Measurements from ENCODE around the gene ASTN1.

The ASTN1 gene

DNA sequence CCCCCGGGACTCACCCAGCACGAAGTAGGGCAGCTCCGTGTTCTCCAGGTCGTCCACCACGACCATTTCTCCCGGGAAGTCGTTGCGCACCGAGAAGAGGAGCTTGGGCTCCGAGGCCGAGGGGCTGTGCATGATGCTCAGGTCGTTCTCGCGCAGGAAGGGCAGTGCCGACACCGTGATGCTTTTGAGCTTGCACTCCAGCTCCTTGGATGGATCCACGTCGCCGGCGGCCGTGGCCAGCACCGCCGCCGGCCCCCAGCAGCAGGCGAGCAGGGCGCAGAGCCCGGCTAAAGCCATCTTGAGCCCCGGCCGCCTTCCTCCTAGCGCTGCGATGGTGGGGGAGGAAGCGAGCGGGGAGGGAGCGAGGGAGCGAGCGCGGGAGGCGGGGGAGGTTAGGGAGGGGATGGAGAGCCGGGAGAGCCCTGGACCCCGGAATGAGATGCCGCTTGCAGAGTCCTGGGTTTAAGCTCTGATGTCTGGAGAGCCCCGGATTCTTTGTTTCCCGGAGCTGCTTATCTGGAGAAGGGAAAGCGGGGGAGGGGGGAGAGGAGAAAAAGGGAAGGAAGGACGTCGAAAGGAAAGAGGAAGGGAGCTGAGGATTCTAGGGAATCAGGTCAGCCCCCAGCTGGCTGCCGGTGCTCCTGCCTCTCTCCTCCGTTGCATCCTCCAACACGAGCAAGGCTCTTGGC is at the start of gene ASTN1:
ASTN1 (minus strand) TSS at position 333 of the 689 bp plus-strand sequence; CDS start at position 297, 36 bp downstream.
- peak; percentile 55 for DNase-seq

DNA sequence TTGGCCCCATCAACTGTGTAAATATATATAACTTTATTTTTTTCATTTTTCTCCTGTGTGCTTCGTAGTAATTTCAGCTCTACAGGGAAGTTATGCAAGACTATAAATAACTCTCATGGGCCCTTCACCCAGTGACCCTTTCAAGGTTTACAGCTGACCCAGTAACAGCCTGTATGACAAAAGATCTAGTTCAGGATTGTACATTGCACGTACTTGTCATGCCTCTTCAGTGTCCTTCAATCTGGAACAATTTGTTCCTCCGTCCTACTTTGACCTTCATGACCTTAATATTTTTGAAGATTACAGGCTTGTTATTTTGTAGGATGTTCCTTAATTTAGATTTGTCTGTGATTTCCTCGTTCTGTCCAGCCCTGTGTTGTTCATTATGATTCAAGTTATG is 46.7 kb upstream of the ASTN1 start:
- DNase-seq: no peak

DNA sequence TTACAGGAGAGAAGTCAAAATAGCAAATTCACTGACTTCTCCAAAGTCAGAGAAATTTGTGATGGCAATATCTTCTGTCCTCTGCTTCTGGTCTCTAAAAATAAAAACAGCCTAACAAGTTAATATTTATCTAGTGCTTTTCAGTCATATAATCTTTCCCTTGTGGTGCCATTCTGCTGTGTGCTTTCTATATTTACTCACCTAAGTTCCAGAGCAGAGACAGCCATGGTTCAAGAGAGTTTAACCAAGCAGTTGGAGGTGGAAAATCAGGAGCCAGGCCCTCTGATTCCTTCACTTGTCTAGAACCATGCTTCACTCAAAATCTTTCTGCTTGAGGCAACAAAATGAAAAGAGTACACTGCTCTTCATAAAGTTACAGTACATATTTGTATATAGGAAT is 45.6 kb upstream of the ASTN1 start:
- no peak for DNase-seq

DNA sequence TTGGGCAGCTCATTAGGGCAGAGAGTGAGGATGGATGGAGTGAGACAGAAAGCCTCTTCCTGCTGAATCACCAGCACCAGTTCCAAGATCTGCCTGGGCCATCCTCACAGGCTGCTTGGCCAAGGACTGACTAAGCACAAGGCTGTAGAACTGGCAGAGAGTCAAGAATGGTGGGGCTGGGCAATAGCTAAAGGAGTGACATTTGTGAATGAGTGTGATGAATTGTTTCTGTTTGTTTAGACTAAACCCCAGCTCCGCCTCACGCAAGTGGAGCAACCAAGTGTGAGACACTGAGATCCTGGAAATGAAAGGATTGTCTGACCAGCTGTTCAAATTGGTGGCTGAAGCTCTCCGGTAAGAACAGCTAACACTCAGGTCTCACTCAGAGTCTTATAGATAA is 44.8 kb upstream of the ASTN1 start:
- peak; percentile 77 for DNase-seq

GRCh38 chr1:177208920-177209319 is 44.4 kb upstream of the ASTN1 start:
- DNase-seq: no peak

DNA sequence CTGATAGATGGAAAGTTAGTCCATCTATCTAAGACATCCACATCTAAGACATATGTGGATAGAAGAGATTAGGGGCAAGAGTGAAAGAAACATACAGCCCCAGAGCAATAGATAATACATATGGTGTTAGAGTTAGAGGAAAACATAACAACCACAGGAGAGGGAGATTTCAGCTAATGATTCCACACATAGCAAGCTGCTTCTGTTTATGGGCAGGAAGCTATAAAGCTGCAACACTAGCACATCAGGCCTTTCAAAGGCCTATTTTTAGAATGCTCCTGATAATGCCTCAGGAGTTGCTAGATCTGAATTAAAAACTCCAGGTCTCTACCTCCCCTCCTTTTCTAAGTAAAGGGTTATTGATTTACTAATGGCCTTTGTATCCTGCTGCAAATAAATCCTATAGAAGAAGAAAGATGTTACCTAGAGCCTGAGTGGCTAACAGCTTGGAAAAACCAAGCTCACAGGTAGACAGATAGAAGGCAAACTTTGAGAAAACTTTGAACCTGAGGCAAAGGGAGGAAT is 42.4 kb upstream of the ASTN1 start:
- no peak for DNase-seq

- DNase-seq: no peak
Observed at GRCh38 chr1:177200290-177200689, 35.8 kb upstream of the ASTN1 start.

DNA sequence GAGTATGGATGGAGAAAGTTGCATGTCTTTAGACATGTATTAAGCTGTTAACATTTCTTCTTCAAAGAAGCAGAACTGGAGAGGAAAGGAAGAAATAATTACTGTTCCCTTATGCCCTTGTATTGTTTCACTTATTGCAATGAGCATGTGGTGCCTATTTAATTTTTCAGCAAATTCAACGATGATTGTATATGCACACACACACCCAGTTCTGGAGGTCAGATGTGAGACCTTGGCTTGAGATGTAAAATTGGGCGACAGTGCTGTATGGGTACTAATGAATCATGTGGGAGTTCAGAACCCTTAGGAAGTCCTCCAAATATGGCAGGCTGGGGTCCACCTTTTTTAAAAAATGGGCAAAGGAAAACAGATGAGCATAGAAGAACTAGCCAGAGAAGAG is 33.7 kb upstream of the ASTN1 start:
- no peak for DNase-seq

DNA sequence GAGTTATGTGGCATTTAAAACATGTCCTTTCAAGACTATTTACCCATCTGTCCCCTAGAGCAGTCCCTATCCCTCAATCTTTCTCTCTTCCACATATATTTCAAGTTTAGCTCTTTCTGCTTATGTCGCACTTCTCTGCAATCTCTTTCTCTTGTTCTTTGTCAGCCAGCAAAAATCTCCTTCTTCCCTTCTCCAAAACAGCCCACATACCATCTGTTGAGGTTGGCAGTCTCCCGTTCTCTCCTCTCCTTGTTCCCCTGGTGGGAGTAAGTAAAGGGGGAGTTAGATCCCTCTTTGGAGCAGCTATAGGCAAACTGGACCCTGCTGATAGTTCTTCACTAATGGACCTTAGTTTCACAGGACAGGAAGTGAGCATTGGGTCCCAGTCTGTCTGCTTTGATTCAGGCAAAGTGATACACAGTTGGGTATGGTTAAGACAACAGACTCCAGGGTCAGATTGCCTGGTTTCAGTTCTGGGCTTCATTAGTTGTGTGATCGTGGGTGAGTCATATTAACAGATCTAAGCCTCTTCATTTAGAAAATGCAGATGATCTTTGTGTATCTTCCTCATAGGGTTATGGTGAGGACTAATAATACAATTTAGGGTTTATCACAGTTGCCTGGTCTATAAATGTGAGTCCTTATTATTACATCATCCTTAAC is 25.9 kb upstream of the ASTN1 start:
- DNase-seq: no peak

- DNase-seq: no peak
Observed at GRCh38 chr1:177186639-177187038, 22.1 kb upstream of the ASTN1 start.

- DNase-seq: no peak
Observed at GRCh38 chr1:177185209-177185608, 20.7 kb upstream of the ASTN1 start.

DNA sequence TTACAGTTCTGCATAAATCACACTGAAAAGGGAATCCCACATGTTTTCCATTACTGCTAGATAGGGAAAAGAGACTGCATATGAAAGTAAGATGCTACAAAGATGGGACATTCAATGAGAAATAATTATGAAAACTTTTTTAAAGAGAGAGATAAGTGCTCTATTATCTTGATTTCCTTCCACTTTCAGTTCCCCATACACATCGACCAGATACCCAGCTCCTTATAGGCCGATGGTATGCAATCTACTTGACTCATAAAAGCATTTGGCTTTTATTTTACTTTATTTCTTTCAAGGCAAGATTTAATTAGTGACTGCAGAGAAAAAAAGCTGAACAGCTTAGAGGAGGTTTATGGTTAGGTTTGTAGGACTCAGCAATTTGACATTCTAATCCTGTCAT is 19.3 kb upstream of the ASTN1 start:
- no peak for DNase-seq

GRCh38 chr1:177181631-177182291 is 17.2 kb upstream of the ASTN1 start:
- peak; percentile 92 for DNase-seq

- peak; percentile 55 for DNase-seq
Observed at GRCh38 chr1:177181280-177181630, 16.7 kb upstream of the ASTN1 start.

DNA sequence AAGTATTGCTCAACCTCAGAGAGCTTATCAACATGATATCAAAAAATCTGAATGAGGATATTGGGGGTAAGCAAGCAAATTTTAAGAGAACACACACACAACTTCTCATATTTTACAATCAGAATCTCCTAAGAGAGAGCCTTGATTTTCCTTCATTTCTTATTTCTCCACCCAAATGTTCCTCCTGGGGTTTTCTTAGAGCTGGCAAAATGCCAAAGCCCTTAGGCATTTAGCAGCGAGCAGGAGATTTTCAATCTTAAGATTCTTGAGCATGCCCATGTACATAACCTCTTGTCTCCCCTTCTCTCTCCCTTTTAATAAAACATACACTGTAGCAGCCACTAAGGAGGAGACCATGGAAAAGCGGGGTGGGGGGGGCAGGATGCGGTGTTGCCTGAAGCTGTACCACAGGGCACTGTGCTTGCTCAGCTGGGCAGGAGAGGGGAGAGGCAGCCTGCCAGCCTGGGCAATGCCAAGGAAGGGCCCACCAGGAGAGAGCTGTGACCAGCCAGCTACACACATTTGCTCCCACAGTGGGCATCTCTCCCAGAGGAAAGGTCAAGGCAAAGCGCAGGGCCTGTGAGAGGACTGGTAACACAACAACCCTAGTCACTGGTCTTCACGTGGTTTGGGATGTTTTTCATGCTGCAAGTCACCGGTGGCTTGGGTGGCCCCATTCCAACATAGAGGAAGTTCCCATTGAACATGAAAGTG is 10.6 kb upstream of the ASTN1 start:
- no peak for DNase-seq

DNA sequence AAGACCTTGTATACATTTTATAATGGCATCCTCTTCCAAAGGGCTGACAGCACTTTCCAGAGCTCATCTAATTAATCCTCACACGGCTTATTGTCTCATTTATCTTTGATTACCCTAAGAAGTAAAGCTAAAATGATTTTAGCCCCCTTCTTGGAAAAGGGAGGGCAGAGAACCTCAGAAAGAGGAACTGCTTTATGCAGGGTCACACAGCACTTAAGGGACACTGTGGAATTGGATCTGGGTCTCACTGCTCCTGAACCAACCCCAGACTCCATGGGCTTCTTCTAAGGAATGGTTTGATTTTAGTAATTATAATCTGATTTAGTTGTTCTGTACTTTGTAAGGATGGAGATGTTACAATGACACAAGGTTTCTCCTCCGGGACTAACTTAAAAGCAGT is 9.5 kb upstream of the ASTN1 start:
- DNase-seq: no peak

GRCh38 chr1:177172866-177173265 is 8.4 kb upstream of the ASTN1 start:
- DNase-seq: no peak

DNA sequence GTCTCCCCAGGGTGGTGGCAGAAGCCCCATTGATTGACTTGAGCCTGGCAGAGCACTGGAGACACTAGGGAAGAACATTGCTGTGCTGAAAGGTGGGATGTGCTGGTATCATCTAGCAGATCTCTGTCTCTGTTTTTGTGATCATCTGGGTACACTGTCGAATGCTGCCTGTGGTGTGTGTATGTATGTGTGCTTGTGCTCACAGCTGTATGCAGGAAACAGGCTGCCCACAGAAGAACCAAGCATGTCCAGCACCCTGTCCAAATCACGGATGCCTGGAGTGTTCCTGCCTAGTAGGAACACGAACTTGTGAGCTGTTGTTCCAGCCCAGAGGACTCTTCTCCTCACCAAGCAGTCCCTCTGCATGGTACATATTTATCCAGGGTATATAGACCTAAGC is 7.8 kb upstream of the ASTN1 start:
- DNase-seq: no peak

GRCh38 chr1:177171536-177172123 is 7.1 kb upstream of the ASTN1 start:
- DNase-seq: no peak

GRCh38 chr1:177170756-177171535 is 6.4 kb upstream of the ASTN1 start, which contains the start of gene BRINP2:
Gene BRINP2 (plus strand): TSS chr1:177170958. CDS start chr1:177229877, 58,919 bp downstream.
- DNase-seq: peak; percentile 85

DNA sequence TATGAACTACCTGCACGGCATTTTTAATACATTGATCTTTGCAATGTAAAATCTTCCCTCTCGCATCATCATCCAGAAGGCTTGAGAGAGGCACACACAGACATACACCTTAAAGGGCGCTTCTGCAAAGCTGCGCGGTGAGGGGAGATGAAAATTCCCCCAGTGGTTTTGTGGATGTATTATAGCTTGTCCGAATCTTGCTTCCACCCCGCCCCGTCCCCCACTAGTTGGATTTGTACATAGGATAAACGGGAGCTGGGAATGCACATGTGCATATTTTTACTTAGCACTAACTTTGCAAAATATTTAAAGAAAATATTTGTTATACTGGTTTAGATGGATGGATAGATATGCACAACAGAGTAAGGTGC is 542 bp upstream of the ASTN1 start:
- DNase-seq: no peak

GRCh38 chr1:177163844-177164379 is 600 bp downstream of the ASTN1 start:
- no peak for DNase-seq

All from islet precursor cell (in vitro differentiated cells).